Tongue (tissue), 2 donors: Measurements from ENCODE around the gene ZNF408. TPM values are rescaled to one million over a fixed set of nuclear protein-coding genes. Genes with fewer than 3 reads are reported as not detected.
"Not testable (repeated sequence)": the region's sequence is repeated elsewhere in the genome, so short reads cannot be mapped to it uniquely, and the experiment has no call there.

Experiments used
- DNase-seq: peaks from one replicate; pipeline ENCODE4 v3.0.0-alpha.2; 2015
- total RNA-seq: library from RNA; depleted of rRNA; stranded (reverse); fragments of >200 nt; gene quantifications from one replicate; pipeline ENCODE4 v1.2.3, GENCODE V29; 2014

The ZNF408 gene
- total RNA-seq, 1 donor from 2014 or later: 8.2 TPM

- no peak for DNase-seq
Observed at GRCh38 chr11:46697723-46698122, 3.1 kb upstream of the ZNF408 start.

- no peak for DNase-seq
Observed at GRCh38 chr11:46698597-46698996, 2.2 kb upstream of the ZNF408 start.

GRCh38 chr11:46701078-46701654, 335 bp downstream of the ZNF408 start:
- DNase-seq: no peak

GRCh38 chr11:46705070-46705688, 4.3 kb downstream of the ZNF408 start:
- no peak for DNase-seq

- DNase-seq: no peak
Observed at GRCh38 chr11:46706886-46707285, 6.1 kb downstream of the ZNF408 start.

- DNase-seq: not testable (repeated sequence)
Observed at GRCh38 chr11:46709351-46709750, 8.5 kb downstream of the ZNF408 start.

- peak; percentile 90 for DNase-seq
Observed at GRCh38 chr11:46710821-46711269, 10.0 kb downstream of the ZNF408 start.

GRCh38 chr11:46711303-46711702, 10.5 kb downstream of the ZNF408 start:
- DNase-seq: no peak

GRCh38 chr11:46712874-46713576, 12.2 kb downstream of the ZNF408 start:
- DNase-seq: no peak

GRCh38 chr11:46717825-46718154, 17.0 kb downstream of the ZNF408 start:
- not testable (repeated sequence) for DNase-seq

GRCh38 chr11:46718155-46719019, 17.6 kb downstream of the ZNF408 start:
- DNase-seq: no peak

GRCh38 chr11:46719048-46719542, 18.3 kb downstream of the ZNF408 start, which contains the start of gene F2:
Gene F2, plus strand, starts transcription at chr11:46719213. Its CDS starts 23 bp downstream, at chr11:46719236.
- no peak for DNase-seq

GRCh38 chr11:46719543-46720218, 18.9 kb downstream of the ZNF408 start:
- DNase-seq: no peak

GRCh38 chr11:46721286-46721685, 20.5 kb downstream of the ZNF408 start:
- no peak for DNase-seq

GRCh38 chr11:46722566-46723358, 21.9 kb downstream of the ZNF408 start:
- DNase-seq: no peak

GRCh38 chr11:46723359-46723680, 22.5 kb downstream of the ZNF408 start:
- DNase-seq: no peak

- no peak for DNase-seq
Observed at GRCh38 chr11:46724088-46724487, 23.3 kb downstream of the ZNF408 start.

- DNase-seq: no peak
Observed at GRCh38 chr11:46725338-46726205, 24.7 kb downstream of the ZNF408 start.

- DNase-seq: no peak
Observed at GRCh38 chr11:46726206-46726862, 25.5 kb downstream of the ZNF408 start.
